GM21515 (cell line): Measurements from ENCODE around the gene UGT1A7.
"Not testable (repeated sequence)": the region's sequence is repeated elsewhere in the genome, so short reads cannot be mapped to it uniquely, and the experiment has no call there.

Experiments used
- ATAC-seq: cut with Tn5 transposase; IDR thresholded peaks from one replicate; pipeline ENCODE4 v1.9.1; 2021; ENCODE audit not compliant: unreplicated experiment

UGT1A7 gene

DNA sequence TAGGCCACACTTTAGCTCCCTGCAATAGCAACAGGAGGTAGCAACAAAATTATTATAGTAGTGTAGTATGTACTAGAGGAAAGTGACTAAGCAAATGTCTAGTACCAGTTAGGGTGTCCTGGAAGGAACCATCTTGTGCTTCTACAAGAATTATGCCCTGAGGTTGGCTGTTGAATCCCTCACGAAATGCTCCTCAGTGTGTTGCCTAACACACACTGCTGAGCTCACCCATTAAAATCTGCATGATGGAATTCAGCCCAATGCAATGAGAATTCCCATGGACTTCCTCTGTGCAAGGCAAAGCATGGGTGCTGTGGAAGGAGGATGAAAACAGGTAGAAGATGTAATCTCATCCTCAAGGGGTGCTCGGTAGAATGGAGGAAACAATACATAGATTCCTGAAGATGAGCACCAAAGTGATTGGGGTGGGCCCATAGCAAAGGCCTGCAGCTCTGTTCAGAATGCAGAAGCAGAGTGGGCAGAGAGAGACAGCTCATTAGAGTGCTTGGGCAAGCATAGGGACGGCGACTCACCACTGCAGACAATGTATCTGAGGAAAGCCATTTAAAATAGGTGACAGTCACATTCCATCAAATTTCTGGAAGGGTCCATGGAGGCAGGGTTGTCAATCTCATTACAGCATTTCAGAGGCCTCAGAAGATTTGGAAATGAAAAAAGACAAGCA is 1.2 kb upstream of the UGT1A7 start:
- no peak for ATAC-seq

DNA sequence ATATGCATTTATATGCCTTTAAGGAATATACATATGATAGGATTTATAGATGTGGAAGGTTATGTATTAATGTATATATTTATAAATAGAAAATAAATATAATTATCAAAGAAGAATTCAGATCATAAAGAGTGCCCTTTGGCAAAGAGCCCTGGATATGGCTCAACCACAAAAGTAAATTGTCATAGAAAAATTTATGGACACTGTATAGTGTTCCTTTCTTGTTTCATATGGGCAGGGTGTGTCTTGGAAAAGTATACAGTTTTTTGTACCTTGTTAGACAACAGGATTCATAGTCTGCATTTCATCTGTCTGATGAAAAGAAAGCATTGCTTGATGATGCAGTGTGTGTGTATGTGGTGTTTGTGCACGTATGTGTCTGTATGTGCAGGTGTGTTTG is 2.9 kb downstream of the UGT1A7 start:
- no peak for ATAC-seq

DNA sequence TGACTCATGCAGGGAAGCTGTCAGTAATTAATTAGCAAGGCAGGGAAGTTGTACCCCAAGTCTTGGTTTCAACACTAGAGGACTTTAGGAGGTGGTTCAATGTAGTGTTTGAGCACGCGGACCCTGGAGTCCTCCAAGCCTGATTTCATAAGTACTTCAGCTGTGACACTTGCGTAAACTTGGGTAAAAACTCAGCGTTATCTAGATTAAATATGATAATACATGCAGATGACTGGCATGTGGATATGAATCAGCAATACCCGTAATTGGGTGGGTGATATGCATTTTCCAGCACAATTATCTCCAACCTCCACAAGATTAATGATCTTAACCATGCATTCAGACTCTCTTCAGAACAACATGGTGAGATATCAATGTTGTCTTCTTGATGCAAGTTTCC is 5.2 kb downstream of the UGT1A7 start:
- no peak for ATAC-seq

DNA sequence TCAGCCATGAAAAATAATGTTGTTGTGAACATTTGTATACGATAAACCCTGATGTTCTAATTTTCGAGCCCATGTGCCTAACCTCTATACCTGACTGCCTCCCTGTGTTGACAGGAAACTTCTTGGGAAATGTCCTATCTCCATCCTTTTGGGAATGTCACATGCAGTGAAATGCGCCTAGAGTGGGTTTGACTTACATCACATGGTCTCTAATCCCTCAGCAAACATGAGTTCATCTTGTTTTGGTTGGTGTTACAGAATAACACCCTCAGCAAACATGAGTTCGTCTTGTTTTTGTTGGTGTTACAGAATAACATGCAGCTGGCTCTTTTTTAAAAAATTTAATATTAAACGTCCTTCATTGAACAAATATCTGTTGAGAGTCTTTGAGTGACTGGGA is 6.6 kb downstream of the UGT1A7 start:
- ATAC-seq = no peak

DNA sequence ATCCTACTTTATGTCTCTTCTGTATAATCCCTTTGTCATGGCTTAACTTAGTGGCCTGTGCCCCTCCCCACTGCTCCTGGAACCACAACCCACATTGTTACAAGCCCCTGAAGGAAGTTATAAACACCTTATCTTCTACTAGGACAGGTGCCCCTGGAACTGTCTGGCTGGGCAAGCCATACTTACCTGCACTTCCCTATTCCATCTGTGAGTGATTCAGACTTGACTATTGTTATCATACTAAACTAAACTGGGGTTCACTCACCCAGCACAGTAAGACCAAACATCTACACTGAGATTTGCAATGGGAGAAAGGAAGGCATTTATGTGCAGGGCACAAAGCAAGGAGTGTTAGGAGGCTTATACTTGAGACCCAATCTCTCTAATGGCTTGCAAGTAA is 7.3 kb downstream of the UGT1A7 start:
- ATAC-seq = no peak

DNA sequence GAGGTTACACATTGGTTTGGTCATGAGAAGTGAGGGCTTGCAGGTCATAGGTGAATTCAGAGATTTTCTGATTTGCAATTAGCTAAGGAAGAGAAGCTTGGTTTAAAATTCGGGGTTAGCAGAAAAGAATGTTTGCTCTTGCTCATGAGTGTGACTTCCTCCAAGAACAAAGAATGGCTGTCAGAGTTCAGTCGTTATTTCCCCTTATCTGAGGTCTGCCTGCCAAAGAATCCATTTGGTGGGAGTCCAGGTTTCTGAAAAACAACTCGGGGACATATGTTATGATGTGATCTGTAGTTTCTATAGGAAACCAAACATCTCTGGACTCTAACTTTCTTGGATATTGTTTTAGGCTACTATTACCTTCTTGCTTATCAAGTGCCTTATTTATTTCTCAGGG is 7.8 kb downstream of the UGT1A7 start:
- ATAC-seq = no peak

DNA sequence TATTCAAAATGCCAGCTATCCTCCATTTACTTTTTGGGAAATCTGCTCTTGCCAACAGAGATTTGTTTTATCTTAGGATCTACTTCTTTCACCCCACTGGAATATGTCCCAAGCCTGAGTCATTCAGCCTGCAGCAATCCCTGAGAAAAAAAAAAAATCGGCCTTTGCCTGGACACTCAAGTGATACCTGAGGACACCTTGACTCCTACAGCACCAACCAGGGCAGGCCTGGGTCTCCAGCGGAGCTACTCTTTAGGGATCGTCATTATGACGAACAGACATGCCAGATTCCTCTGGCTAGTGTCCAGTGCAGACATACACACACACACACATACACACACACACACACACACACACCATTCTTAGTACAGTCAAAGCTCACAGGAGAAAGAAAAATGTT is 8.7 kb downstream of the UGT1A7 start:
- no peak for ATAC-seq

DNA sequence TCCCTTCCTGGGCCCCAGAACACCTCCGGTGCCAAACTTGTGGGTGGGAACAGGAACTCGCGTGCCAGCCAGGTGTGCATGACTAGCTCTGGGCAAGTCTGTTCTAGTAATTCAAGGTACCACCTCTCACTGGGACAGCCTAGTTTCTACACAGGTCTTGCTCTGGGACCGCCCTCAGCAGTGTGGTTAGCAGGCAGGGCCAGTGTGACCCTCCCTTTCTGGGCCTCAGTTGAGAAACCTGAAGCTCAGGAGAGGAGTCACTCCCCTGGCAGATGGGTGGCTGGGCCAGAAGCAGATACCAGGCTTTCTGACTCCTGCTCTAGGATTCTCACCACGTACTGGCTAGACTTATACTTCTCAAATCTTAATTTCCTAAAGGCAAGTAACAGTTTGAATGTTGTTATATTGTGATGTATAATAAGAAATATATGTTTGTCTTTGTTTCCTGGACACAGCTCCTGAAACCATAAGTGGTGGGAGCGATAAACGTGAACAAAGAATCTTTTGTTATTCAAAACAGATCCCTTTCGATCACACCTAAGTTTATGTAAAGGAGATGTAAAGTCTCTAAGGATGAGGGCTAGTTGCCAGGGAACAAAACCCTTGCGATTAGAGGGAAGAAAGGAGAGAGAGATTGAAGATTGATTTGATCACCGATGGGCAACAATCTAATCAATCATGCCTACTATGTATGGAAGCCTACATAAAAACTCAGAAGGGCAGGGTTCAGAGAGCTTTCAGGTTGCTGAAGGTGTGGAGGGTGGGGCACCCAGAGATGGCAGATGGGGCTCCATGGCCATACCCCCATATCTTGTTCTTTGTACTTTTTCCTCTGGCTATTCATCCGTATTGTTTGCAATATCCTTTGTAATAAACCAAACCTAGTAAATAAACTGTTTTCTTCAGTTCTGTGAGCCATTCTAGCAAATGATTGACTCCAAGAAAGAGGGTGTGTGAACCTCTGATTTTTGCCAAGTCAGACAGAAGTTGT is 10.0 kb downstream of the UGT1A7 start:
- no peak for ATAC-seq

DNA sequence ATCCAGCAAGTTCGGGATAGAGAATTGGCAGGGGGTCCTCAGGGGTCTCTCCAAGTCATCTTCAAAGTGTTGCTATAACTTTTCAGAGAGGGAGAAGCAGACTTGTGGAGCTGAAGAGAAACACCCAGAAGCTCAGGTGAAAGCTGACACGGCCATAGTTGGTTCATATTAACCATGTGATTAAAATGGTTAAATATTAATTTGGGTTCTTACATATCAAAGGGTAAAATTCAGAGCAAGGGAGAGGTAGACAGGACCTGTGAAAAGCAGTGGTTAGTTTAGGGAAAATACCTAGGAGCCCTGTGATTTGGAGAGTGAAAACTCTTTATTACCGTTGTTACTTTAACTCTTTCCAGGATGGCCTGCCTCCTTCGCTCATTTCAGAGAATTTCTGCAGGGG is 10.9 kb downstream of the UGT1A7 start, which contains the start of gene UGT1A6:
Gene UGT1A6 (plus strand): TSS at position 243 of the 400 bp plus-strand sequence. CDS start 115 bp downstream, at position 358.
- ATAC-seq = no peak

DNA sequence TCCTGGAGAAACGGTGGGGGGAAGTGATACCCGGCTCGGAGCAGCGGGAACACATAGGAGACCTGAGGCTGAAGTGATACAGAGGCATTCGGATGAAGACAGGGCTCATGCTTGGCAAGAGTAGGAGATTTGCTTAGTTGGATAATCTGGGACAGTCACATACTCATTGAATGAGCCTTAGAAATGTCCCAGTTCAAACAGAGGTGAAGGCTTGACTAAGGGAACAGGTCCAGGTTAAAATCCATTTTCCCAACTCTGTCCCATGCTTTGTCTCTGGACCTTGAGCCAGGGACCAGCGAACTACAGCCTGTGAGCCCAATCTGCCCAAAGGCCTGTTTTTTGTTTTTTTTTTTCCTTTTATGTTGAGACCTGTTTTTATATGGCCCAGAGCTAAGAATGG is 12.3 kb downstream of the UGT1A7 start:
- no peak for ATAC-seq

DNA sequence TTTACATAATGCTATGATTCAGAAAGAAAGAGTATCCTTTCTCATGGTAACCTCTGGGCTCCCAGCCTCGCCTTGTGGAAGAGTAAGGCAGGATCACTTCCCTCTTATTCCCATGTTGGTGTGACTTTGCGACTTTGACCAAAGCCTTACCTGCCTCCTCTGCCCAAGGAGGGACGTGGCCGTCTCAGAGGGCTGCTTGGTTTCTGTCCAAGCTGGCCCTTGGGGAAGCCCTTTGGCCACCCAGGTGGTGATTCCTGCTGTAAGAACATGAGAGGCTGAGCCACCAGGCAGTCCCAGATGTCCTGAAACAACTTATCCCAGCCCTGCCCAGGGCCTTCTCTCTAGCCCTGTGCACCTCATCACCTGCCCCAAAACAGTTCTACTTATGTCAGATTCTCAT is 17.0 kb downstream of the UGT1A7 start:
- ATAC-seq = no peak

DNA sequence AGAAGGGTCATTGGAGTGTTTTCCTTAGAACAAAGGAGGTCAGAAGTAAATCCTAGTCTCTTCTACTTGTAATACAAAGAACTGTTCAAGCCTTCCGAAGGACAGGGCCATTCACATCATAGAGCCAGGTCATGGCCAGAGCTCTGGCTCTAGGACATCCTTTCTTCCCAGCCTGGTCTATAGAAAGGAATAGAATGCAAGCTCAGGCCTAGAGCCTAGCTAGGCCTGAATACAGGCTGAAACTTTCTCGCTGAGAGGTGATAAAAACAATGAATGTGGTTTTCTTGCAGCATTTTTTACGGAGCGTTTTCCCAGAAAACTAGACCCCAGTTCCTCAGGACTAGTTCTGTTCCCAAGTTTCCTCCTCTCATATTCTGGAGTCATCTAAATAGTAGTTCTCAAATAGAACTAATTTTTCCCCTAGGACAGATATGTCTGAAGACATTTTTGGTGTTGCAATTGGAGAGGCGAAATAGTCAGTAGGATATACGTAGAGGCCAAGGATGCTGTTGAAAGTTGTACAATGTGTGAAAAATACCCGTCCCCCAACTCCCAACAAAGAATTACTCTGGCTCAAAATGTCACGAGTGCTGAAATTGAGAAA is 17.8 kb downstream of the UGT1A7 start:
- ATAC-seq = no peak

DNA sequence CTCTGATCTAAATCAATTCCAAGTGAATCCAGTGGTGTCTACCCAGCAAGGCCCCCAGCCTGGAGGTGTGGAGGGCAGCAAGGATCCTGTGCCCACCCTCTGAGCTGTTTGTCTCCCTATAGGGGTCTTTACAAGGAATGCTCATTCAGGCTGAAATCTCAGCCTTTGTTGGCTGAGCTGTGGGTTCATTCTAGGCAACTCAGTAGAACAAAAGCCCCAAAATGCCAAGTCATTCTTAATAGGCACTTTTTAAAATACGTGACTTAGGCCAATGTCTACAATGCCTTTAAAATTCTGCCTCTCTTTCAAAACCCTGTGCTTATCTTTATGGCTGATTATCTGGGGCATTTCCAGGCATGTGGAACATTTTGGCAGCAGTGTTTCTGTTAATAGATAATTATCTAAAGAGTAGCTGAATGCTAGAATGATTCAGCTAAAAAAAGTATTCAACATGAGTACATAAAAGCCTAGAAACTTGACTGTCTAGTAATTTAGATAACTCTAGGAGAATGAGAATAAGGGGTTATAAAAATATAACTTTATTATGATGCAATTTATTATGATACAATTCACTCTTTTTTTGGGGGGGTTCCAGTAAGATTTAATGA is 18.4 kb downstream of the UGT1A7 start:
- no peak for ATAC-seq

DNA sequence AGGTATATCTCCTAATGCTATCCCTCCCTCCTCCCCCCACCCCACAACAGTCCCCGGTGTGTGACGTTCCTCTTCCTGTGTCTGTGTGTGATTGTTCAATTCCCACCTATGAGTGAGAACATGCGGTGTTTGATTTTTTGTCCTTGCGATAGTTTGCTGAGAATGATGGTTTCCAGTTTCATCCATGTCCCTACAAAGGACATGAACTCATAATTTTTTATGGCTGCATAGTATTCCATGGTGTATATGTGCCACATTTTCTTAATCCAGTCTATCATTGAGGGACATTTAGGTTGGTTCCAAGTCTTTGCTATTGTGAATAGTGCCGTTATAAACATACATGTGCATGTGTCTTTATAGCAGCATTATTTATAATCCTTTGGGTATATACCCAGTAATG is 19.1 kb downstream of the UGT1A7 start:
- not testable (repeated sequence) for ATAC-seq

DNA sequence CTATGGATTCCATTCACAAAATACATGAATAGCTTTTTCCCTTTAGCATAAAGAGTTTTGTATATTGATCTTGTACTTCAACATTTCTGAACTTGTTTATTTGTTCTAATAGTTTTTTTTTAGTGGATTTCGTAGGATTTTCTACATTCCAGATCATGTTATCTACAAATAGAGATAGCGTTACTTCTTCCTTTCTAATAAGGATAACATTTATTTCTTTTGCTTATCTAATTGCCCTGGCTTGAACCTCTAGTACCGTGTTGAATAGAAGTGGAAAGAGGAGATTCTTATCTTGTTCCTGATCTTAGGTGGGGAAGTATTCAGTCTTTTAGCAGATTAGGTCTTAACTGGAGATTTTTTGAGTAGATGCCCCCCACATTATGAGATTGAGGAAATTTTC is 20.5 kb downstream of the UGT1A7 start:
- no peak for ATAC-seq

DNA sequence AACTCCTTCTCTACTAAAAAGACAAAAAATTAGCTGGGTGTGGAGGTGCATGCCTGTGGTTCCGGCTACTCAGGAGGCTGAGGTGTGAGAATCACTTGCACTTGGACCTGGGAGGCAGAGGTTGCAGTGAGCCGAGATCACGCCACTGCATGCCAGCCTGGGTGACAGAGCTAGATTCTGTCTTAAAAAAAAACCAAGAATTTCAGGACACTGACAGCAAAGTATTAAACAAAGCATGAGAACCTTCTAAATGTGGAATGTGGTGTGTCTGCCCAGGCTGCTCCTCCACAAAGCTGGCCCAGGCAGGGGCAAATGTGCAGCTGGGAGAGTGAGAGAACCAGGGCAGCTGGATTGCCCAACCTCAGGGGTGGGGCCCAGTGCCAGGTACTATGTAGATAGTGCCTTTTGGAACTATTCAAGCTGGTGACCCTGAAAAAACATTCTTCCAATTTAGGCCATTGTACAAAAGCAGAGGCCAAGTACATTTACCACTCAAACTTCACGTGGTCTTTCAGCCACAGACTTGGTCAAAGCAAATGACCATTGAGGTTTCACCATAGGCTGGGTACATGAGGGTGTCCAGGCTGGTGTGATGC is 24.3 kb downstream of the UGT1A7 start:
- ATAC-seq = no peak

DNA sequence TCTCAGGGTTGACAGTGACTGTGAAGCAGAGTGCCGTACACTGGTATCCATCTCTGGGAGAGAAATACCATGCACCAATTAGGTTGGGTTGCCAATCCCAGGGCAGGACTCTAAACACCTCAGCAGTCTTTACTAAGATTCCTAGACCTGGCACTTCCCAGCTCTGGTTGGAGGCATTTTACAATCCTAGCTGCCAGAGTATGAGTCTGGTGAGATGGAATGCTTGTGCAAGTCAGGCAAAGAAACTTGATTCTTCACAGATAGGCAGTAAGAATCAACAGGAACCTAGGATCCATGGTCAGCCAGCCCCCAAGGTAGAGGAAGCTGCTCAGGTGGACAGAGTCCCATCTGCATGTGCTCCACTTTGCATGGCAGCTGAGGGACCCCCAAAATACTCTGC is 25.0 kb downstream of the UGT1A7 start:
- no peak for ATAC-seq

DNA sequence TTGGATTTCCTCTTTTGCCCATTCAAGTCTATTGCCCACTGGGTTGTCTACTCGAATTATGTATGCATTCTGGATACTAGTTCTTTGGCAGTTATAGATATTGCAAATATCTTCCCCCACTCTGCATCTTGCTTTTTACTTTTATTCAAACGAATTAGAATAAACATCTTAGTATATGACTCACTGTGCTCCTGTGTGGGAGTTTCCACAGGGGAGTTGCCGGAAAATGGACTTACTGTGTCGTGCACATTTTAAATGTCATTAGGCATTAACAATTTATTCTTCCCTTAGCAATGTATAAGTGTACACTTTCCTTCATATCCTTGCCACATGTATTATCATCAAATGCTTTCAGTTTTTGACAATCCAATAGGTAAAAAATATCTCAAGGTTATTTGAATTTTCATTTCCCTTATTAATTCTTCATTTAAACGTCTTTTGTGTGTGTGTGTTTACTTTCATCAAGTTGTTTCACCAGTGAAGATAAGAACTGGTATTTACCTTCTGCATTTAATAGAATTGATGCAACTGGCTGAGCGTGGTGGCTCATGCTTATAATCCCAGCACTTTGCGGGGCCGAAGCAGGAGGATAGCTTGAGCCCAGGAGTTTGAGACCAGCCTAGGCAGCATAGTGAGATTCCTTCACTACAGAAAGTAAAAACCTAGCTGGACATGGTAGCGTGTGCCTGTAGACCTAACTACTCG is 26.4 kb downstream of the UGT1A7 start:
- no peak for ATAC-seq

DNA sequence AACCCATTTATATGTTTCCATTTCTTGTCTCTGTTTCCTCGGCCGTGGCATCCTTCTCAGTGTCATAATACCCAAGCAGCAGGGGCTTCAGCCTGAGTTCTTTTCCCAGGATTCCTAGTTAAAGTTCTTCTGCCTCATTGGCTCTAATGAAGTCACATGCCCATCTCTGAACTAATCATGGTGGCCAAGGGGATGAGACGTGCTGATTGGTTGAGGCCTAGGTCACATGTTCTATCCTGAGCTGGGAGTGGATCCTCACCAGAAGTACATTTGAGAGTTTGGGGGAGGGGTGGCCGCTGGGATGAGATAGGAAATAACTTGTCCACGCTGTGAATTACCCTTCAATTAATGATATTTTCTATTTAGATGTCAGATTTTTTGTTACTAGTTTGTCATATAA is 27.2 kb downstream of the UGT1A7 start:
- no peak for ATAC-seq

DNA sequence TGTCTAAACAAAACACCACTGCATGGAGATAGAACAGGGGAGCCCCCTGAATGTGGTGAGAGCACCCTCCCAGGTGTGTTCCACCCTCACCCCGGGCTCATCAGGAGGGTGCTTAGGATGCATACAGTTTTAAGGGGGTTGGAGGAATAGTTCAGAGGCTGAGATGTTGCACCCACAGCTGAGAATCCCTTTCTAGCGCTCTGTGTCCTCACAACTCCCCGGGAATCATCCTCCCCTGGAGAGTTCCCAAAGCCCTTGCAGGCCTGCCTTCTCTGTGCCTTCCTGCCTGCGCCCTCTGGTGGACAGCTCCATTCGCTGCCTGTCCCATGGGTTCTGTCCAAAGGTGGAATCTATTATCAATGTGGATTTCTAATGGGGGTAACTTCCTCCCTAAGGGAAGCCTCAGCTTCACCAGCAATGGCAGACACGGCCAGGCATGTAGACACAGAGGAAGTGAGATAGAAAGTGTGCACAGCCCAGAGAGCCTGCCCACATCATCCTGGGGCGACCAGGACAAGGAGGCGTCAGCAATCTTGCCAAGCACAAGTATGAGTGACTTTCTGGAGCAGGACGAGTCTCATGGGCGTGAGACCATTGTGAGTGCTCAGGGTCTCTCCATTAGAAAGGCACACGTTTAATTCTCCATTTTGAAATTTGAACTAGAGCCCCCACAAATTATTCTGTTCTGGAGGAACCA is 29.8 kb downstream of the UGT1A7 start:
- no peak for ATAC-seq
